PC-9 (cell line): Measurements from ENCODE around the gene ANLN.

Source experiments
- EZH2 ChIP-seq: fragments of 200-600 bp; sonication (generic); IDR thresholded peaks from 2 replicates; pipeline ENCODE4 v1.8.0; 2017; ENCODE audit warnings: antibody characterized with exemption, low read depth
- TF ChIP-seq, protein P1 (sequence below): fragments of 200-600 bp; sonication (generic); conservative IDR thresholded peaks from 2 replicates; pipeline ENCODE4 v1.6.1; 2017; ENCODE audit warnings: mixed run types, antibody characterized with exemption, mild to moderate bottlenecking, moderate library complexity

DNA sequence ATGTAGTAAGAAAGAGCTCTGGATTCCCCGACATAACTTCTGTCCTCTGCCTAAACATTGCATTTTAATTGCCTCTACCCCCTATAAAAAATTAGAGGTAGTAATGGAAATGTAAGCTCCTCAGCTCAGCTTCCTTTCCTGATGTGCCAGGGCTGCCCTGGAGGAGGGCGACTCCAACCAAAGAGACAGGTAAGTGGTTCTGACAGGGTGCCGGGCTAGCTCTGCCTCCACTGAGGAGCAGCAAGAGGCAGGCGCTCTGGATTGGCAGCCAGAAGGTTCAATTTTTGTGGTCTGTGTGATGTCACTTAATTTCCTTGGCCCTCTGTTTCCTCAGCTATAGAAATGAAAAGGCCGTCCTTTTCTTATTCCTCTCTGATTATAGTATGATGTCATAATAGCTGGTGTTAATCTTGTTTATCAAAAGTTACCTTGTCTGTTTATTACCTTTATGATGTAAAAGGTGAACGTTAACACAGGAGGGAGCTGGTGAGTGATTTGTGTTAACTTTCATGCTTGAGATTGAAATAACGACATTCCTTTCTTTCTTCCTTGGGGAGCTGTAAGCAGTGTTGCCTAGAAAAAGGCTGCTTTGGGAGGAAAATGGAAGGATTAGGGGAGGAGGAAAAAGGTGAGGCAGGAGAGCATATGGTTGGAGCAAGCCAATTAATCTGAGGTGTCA lies 51.8 kb downstream of the ANLN start:
- no peak for TF ChIP-seq EZH2
- TF ChIP-seq, protein P1, sequence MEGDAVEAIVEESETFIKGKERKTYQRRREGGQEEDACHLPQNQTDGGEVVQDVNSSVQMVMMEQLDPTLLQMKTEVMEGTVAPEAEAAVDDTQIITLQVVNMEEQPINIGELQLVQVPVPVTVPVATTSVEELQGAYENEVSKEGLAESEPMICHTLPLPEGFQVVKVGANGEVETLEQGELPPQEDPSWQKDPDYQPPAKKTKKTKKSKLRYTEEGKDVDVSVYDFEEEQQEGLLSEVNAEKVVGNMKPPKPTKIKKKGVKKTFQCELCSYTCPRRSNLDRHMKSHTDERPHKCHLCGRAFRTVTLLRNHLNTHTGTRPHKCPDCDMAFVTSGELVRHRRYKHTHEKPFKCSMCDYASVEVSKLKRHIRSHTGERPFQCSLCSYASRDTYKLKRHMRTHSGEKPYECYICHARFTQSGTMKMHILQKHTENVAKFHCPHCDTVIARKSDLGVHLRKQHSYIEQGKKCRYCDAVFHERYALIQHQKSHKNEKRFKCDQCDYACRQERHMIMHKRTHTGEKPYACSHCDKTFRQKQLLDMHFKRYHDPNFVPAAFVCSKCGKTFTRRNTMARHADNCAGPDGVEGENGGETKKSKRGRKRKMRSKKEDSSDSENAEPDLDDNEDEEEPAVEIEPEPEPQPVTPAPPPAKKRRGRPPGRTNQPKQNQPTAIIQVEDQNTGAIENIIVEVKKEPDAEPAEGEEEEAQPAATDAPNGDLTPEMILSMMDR, result no peak
